Measurements from ENCODE around the gene TASP1.

DNA sequence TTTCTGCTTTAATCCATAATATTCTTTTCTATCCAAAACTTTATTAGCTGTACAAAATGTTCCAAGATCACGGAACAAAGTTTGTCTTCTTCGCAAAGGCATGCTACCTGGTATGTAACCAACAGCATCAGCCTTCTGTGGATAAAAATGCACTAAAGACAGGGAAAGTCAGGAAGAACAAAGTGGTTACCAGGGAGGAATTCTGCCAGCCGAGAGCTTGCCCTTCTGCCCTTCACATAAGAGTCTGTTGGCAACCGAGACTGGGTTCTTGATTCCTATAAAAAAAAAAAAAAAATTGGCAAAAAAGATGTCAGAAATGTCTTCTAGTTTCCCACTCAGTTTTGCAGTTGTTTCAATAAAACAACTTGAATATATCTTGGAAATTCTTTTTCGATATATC, 58.0 kb downstream of the TASP1 start:
- TF ChIP-seq POLR2A (IDR thresholded peaks at IDR 0.05; ENCODE audit: low read length) (no peak), GATA1 (IDR thresholded peaks at IDR 0.05; ENCODE audit: low read depth, low read length) (no peak)

Measured in erythroblast (primary cell).